GM12874 (cell line): Measurements from ENCODE around the gene ACTN4.

Source experiments
- CTCF ChIP-seq: IDR thresholded peaks from 2 replicates; pipeline ENCODE4 v1.5.1; 2011; ENCODE audit warnings: low read depth, mild to moderate bottlenecking, control low read depth, low read length, moderate library complexity; ENCODE audit not compliant: insufficient read depth

ACTN4 gene

GRCh38 chr19:38685666-38686529 is 38.4 kb downstream of the ACTN4 start:
- peak; percentile 38; the same call in 1 of the 2 replicates for TF ChIP-seq CTCF

- no peak for TF ChIP-seq CTCF
Measured at GRCh38 chr19:38686530-38686888, 39.1 kb downstream of the ACTN4 start.

- TF ChIP-seq CTCF = no peak
Measured at GRCh38 chr19:38687837-38688378, 40.5 kb downstream of the ACTN4 start.

DNA sequence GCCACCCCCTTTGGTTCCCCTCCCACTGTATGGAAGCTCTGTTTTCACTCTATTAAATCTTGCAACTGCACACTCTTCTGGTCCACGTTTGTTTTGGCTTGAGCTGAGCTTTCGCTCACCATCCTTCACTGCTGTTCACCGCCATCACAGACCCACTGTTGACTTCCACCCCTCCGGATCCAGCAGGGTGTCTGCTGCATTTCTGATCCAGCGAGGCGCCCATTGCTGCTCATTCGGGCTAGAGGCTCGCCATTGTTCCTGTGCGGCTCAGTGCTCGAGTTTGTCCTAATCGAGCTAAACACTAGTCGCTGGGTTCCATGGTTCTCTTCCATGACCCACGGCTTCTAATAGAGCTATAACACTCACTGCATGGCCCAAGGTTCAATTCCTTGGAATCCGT is 42.7 kb downstream of the ACTN4 start:
- TF ChIP-seq CTCF = no peak

- TF ChIP-seq CTCF = no peak
Measured at GRCh38 chr19:38690832-38691231, 43.4 kb downstream of the ACTN4 start.

DNA sequence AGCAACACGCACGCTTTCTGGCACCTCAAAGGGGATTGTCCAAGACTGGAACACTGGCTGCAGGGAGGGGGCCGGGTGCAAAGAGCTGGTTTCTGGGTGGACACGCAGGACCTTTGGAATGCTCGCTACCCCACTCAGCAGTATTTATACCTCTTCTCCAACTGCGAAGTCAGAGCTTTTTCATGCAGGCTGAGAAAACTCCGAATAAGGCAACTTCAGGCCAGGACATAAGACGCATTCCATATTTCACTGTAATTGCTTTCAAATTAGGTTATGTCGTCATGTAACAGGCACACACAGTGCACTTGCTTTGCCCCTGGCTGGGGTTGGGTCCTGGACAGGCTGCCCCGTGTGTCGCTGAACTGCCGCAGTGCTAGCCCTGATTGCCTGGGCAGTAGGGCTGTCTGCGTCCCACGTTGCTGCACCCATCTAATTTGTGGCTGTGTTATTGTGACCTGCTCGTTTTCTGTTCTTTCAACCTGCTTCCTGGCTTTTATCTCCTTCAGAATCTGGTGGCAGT is 44.5 kb downstream of the ACTN4 start:
- no peak for TF ChIP-seq CTCF

- TF ChIP-seq CTCF = no peak
Measured at GRCh38 chr19:38692458-38693379, 45.3 kb downstream of the ACTN4 start.
